ENCODE data around the gene UHRF1. TPM values are rescaled to one million over a fixed set of nuclear protein-coding genes. Genes with fewer than 3 reads are reported as not detected.

Gene UHRF1
- total RNA-seq, 1 experiment from 2014 or later, result 13.4 TPM

- no peak for DNase-seq (ENCODE audit: extremely low read depth, low read depth)
Observed at GRCh38 chr19:4986056-4986455, 76.8 kb downstream of the UHRF1 start.

DNA sequence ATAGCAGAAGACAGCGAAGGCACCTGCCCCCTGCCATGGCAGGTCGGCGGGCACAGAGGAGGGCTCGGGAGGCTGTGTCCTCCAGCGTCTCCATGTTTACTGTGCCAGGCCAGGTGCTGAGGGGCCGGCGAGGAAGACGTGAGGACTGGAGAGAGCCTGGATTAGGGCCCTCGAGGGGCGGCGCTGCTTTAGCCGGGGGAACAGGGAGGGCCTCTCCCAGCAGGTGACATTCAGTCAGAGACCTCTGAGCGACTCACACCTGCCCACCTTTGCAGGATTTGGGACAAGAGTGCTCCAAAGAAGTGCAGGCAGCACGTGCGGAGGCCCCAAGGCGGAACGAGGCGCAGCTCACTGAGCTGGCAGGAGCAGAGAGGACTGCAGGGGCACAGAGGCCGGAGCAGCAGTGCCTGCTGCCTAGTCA lies 77.2 kb downstream of the UHRF1 start:
- DNase-seq (ENCODE audit: extremely low read depth, low read depth), result no peak

- DNase-seq (ENCODE audit: extremely low read depth, low read depth), result no peak
Observed at GRCh38 chr19:4987256-4987655, 78.0 kb downstream of the UHRF1 start.

DNA sequence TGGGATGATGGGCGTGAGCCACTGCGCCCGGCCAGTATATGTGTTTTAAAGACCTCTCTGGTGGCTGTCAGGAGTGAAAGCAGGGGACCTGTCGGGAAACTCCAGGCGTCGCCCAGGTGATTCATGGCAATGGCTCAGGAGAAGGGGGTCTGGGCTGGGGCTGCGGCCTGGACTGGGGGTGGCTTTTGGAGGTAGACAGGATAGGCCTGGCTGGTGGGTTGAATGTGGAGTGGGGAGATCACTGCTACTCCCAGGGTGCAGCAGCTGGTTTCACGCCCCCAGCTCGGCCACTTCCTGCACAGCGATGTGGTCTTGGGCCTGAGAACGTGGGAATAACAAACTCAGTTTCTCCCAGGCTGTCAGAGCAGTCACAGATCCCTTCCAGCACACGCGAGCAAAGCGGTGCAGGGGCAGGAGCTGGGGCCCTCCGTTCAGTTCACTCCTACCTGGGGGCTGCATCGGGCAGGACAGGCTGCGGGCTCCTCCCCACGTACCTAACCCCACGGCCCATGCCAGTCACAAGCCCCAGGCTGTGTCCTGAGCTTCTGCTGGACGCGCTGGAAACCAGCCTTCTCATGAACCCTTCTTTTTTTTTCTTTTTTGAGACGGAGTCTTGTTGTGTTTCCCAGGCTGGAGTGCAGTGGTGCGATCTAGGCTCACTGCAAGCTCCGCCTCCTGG lies 78.5 kb downstream of the UHRF1 start:
- DNase-seq (ENCODE audit: extremely low read depth, low read depth), result no peak

- no peak for DNase-seq (ENCODE audit: extremely low read depth, low read depth)
Observed at GRCh38 chr19:4988770-4989251, 79.5 kb downstream of the UHRF1 start.

GRCh38 chr19:4990306-4990705 lies 81.0 kb downstream of the UHRF1 start:
- no peak for DNase-seq (ENCODE audit: extremely low read depth, low read depth)

DNA sequence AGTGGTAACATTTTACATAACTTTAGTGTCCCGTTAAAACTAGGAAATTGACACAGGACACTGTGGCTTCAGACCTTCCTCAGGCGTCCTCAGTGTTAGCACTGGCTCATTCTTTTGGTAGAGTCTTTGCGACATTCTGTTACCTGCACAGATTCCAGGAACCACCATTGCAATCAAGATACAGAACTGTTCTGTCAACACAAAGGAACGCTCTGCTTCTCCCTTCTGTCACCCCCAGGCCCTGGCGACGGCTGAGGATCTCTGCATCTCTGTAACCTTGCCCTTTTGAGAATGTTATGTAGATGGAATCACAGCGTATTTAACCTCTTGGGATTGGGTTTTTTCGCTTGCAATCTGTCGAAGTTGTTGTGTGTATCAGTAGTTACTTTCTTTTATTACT lies 82.2 kb downstream of the UHRF1 start:
- DNase-seq (ENCODE audit: extremely low read depth, low read depth), result no peak

- DNase-seq (ENCODE audit: extremely low read depth, low read depth), result no peak
Observed at GRCh38 chr19:4991996-4992698, 82.8 kb downstream of the UHRF1 start.

DNA sequence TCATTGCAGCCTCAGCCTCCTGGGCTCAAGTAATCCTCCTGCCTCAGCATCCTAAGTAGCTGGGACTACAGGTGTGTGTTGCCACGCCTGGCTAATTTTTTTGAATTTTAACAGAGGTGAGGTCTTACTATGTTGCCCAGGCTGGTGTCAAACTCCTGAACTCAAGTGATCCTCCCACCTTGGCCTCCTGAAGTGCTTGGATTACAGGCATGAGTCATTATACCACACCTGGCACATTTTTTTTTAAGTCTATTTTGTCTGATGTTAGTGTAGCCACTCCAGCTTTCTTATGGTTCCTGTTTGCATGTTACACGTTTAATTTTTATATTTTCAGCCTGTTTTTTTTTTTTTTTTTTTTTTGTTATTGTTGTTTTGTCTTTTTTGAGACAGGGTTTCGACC lies 84.4 kb downstream of the UHRF1 start:
- DNase-seq (ENCODE audit: extremely low read depth, low read depth), result no peak

DNA sequence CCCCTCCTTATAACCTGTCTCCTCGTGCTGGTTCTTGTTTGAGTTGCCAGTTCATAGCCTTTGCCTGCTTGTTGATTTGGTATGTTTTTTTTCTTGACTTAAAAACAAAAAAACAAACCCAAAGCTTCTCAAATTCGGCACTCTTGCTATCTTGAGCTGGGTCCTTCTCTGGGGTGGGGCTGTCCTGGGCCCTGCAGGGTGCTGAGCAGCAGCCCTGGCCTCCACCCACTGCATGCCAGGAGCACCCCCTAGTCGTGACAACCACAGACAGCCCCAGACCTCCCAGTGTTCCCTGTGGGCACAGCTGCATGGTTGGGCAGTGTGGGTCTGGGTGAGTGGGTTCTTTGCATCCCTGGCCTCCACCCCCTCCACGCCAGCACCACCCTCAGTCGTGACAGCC lies 87.4 kb downstream of the UHRF1 start:
- DNase-seq (ENCODE audit: extremely low read depth, low read depth), result no peak

GRCh38 chr19:4997297-4997696 lies 88.0 kb downstream of the UHRF1 start:
- no peak for DNase-seq (ENCODE audit: extremely low read depth, low read depth)

DNA sequence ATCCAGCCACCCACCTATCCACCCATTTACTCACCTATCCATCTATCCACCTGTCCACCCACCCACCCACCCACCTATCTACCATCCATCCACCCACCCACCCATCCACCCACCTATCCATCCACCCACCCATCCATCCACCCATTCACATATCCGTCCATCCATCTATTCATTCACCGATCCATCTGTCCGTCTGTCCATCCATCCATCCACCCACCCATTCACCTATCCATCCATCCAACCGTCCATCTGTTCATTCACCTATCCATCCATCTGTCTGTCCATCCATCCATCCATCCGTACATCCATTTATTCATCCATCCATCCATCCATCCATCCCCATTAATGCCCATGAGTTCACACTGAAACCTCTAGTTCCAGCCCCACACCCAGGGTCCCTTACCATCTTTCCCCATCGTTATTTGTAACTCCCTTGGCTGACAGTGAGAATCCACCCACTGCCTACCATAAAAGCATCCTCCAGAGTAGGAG lies 90.9 kb downstream of the UHRF1 start:
- DNase-seq (ENCODE audit: extremely low read depth, low read depth), result no peak

- peak; percentile 1 for DNase-seq (ENCODE audit: extremely low read depth, low read depth)
Observed at GRCh38 chr19:5001615-5002014, 92.3 kb downstream of the UHRF1 start.

DNA sequence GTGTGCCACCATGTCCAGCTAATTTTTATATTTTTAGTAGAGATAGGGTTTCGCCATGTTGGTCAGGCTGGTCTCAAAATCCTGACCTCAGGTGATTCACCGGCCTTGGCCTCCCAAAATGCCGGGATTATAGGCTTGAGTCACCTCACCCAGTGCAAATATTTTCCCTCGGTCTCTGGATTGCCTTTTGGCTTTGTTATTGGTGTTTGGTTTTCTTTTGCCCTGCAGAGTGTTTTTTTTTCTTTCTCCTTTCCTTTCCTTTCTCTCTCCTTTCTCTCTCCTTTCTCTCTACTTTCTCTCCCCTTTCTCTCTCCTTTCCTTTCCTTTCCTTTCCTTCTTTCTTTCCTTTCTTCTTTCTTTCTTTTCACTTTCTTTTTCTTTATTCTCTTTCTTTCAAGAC lies 92.8 kb downstream of the UHRF1 start:
- no peak for DNase-seq (ENCODE audit: extremely low read depth, low read depth)

GRCh38 chr19:5003781-5004180 lies 94.5 kb downstream of the UHRF1 start:
- DNase-seq (ENCODE audit: extremely low read depth, low read depth), result no peak

- DNase-seq (ENCODE audit: extremely low read depth, low read depth), result no peak
Observed at GRCh38 chr19:5005096-5005495, 95.8 kb downstream of the UHRF1 start.

- no peak for DNase-seq (ENCODE audit: extremely low read depth, low read depth)
Observed at GRCh38 chr19:5006201-5006600, 96.9 kb downstream of the UHRF1 start.

- no peak for DNase-seq (ENCODE audit: extremely low read depth, low read depth)
Observed at GRCh38 chr19:5006821-5007220, 97.5 kb downstream of the UHRF1 start.

Data from NCI-H460 (cell line).